ENCODE results near the gene EML4.

The EML4 gene

GRCh38 chr2:42185220-42185921 lies 16.2 kb downstream of the EML4 start:
- TF ChIP-seq CTCF (IDR thresholded peaks at IDR 0.05; ENCODE audit: insufficient read depth, low read depth, low read length, missing control alignments), result no peak

GRCh38 chr2:42186366-42186765 lies 17.2 kb downstream of the EML4 start:
- DNase-seq (ENCODE audit: low read depth), result no peak

More at GRCh38 chr2:42185220-42185921, 16.2 kb downstream of the EML4 start:
- H3K4me3 ChIP-seq (ENCODE audit: low read depth, low read length), result no peak overlapping the region
- DNase-seq (ENCODE audit: low read depth), result no peak

DNA sequence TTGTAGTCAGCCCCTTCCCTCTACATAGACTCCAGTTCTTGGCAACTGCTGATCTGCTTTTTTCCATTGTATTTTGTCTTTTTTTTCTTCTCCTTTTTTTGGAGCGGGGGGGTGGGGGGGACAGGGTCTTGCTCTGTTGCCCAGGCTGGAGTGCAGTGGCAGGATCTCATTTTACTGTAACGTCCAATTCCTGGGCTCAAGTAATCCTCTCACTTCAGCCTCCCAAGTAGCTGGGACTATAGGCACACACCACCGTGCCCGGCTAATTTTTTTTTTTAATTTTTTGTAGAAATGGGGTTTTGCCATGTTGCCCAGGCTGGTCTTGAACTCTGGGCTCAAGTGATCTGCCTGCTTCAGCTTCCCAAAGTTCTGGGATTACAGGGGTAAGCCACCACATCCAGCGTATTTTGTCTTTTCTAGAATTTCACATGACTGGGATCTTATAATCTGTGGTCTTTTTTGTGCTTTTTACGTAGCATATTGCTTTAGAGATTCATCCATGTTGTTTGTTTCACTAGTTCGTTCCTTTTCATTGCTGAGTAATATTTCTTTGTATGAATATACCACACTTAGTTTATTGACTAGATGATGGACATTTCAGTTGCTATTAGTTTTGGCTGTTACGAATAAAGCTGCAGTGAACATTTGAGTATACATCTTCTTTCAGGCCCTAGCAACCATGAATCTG lies 17.9 kb downstream of the EML4 start:
- DNase-seq (ENCODE audit: low read depth), result no peak
- H3K4me3 ChIP-seq (ENCODE audit: low read depth, low read length), result no peak overlapping the region
- TF ChIP-seq CTCF (IDR thresholded peaks at IDR 0.05; ENCODE audit: insufficient read depth, low read depth, low read length, missing control alignments), result no peak

More at GRCh38 chr2:42186366-42186765, 17.2 kb downstream of the EML4 start:
- H3K4me3 ChIP-seq (ENCODE audit: low read depth, low read length), result no peak overlapping the region
- TF ChIP-seq CTCF (IDR thresholded peaks at IDR 0.05; ENCODE audit: insufficient read depth, low read depth, low read length, missing control alignments), result no peak

DNA sequence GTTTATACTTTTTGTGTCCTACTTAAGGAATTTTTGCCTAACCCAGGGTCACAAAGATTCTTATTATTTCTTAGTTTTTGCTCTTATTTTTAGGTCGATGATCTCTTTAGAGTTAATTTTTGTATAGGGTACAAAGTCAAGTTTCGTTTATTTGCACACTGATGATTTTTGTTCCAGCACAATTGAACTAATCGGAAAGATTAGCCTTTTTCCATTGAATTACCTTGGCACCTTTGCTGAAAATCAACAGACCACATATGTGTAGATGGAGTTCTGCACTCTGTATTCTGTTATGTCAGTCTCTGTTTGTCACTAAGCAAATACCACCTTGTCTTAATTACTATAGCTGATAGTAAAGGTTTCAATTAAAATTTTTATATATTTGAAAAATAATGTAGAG lies 18.7 kb downstream of the EML4 start:
- DNase-seq (ENCODE audit: low read depth), result no peak
- no peak overlapping the region for H3K4me3 ChIP-seq (ENCODE audit: low read depth, low read length)
- no peak for TF ChIP-seq CTCF (IDR thresholded peaks at IDR 0.05; ENCODE audit: insufficient read depth, low read depth, low read length, missing control alignments)

DNA sequence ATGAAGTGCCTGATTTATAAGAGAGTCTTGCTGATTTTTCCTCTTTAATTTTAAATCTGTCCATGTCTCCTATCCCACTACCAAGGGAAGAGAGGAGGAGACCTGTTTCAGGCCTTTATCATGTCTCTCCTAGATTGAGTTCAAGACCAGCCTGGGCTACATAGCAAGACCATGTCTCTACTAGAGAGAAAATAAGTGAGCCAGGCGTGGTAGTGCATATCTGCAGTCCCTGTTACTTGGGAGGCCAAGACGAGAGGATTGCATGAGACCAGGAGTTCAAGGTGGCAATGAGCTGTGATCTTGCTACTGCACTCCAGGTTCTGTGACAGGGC lies 20.0 kb downstream of the EML4 start:
- H3K4me3 ChIP-seq (ENCODE audit: low read depth, low read length), result no peak overlapping the region
- TF ChIP-seq CTCF (IDR thresholded peaks at IDR 0.05; ENCODE audit: insufficient read depth, low read depth, low read length, missing control alignments), result no peak
- no peak for DNase-seq (ENCODE audit: low read depth)

DNA sequence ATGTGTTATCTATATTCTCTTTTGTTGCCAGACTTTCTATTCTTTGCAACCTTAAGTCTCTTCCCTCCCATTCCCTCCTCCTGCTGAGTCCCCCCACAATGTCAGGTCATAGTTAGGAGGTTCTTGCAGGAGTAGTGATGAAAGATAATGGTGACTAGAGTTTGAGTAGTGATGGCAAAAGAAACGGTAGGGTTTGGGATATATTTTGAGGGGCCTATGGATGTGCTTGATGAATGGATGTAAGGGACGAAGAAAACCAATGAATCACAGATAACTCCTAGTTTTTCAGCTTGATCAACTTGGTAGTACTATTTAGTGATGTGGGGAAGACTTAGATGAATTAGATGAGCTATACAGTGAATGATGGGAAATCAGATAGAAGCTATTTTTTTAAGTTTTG lies 21.0 kb downstream of the EML4 start:
- no peak for TF ChIP-seq CTCF (IDR thresholded peaks at IDR 0.05; ENCODE audit: insufficient read depth, low read depth, low read length, missing control alignments)
- DNase-seq (ENCODE audit: low read depth), result no peak
- no peak overlapping the region for H3K4me3 ChIP-seq (ENCODE audit: low read depth, low read length)

Data from GM12865 (cell line).